Adrenal gland (tissue), 12 donors: Measurements from ENCODE around the gene ZSWIM6. TPM values are rescaled to one million over a fixed set of nuclear protein-coding genes. Genes with fewer than 3 reads are reported as not detected.
A peak's percentile ranks its signal among the peaks of the same experiment; 100 is the strongest.

ENCODE experiments used
- DNase-seq, 7 donors: peaks; one replicate each; pipeline ENCODE4 v3.0.0-alpha.2; 2019 to 2020
- H3K27ac ChIP-seq, 5 donors: fragments of 200-600 bp; sonication (generic) in 4 of 5; 1 replicate in 3 of 5; 2 replicates in 2 of 5; pipeline versions ENCODE4 v1.5.1 to v1.8.0; 2016 to 2020; ENCODE audit warnings: mild to moderate bottlenecking in 1 of 5
- H3K27me3 ChIP-seq: fragments of 200-600 bp; 2 replicates; pipeline ENCODE4 v1.8.0; 2021
- H3K36me3 ChIP-seq, 2 donors: fragments of 200-600 bp; replicated peaks in 1 of 2; 1 replicate in 1 of 2; 2 replicates in 1 of 2; pipeline versions ENCODE4 v1.5.1 to v1.8.0; 2018 to 2022
- H3K4me1 ChIP-seq, 2 donors: fragments of 200-600 bp; replicated peaks in 1 of 2; 1 replicate in 1 of 2; 2 replicates in 1 of 2; pipeline versions ENCODE4 v1.5.1 to v1.8.0; 2018 to 2021
- H3K4me3 ChIP-seq, 4 donors: fragments of 200-600 bp; sonication (generic) in 3 of 4; one replicate each; pipeline ENCODE4 v1.5.1; 2016 to 2018
- H3K9me3 ChIP-seq, 3 donors: fragments of 200-600 bp; sonication (generic) in 1 of 3; replicated peaks in 1 of 3; 1 replicate in 2 of 3; 2 replicates in 1 of 3; pipeline versions ENCODE4 v1.5.1 to v1.8.0; 2016 to 2021
- CTCF ChIP-seq, 6 experiments: fragments of 450-650 bp in 4 of 6; fragments of 200-600 bp in 2 of 6; sonication (generic) in 1 of 6; IDR thresholded peaks; 1 replicate in 5 of 6; 2 replicates in 1 of 6; pipeline versions ENCODE4 v1.5.1 to v1.8.0; 2016 to 2021; ENCODE audit warnings: antibody characterized with exemption in 6 of 6, mild to moderate bottlenecking in 2 of 6, moderate library complexity in 1 of 6
- POLR2A ChIP-seq, 2 donors: fragments of 450-650 bp; IDR thresholded peaks; one replicate each; pipeline ENCODE4 v1.6.1; 2017; ENCODE audit warnings: antibody characterized with exemption in 2 of 2, mild to moderate bottlenecking in 2 of 2, moderate library complexity in 1 of 2
- WGBS, 4 donors: extraction: QIAGEN DNeasy Blood & Tissue Kit in 2 of 4; methylation state at CpG; one replicate each; pipeline versions ENCODE4 v1.1.5 to v1.1.7; 2013 to 2017; 5-methylcytosine and 5-hydroxymethylcytosine counted together
- intact Hi-C, 2 donors: fragments of 100-400 bp; cut with DNase I; formaldehyde crosslinking; loops; one replicate each; pipeline versions ENCODE4 v1.14.1 to v1.15.0; 2022 to 2023
- polyA plus RNA-seq, 3 donors: library from polyadenylated mRNA; stranded (reverse); fragments of 200-250 nt in 2 of 3; fragments of 350-450 nt in 1 of 3; fragmentation: Illumina TruSeq in 1 of 3; extraction: RNeasy Lipid Tissue Mini Kit (QIAGEN cat#74804) in 1 of 3; gene quantifications; one replicate each; pipeline ENCODE4 v1.2.3, GENCODE V29; 2013 to 2014
- total RNA-seq, 9 donors: library from RNA; depleted of rRNA in 4 of 9; stranded (reverse); fragments of >200 nt in 4 of 9; fragments of 120-200 nt in 1 of 9; fragmentation: NEBNext Ultra II Directional in 1 of 9; extraction: Animal tissue kit (Norgen Biotek cat#: 25700) in 1 of 9; gene quantifications; one replicate each; pipeline versions ENCODE4 v1.1.0 to v1.2.4, GENCODE V29; 2013 to 2023
- donor health status: healthy with polysubstance abuse.
- donor health status: Bipolar disorder and iron deficiency.
- donor health status: DM: yes; HTN: yes; CAD: no.
- donor health status: DM: no; HTN: no; CAD: no.
- donor health status: DM: no; HTN: no; CAD: no.
- donor health status: DM: yes; HTN: yes; CAD: no.

The ZSWIM6 gene
- total and polyA plus RNA-seq, 12 donors: 5.5 to 14.6 (median 8.3) TPM

- H3K9me3 ChIP-seq: no peaks in the 10 kb centered on the region
- H3K4me1 ChIP-seq: no peaks in the 10 kb centered on the region
- no peak overlapping the region for H3K27ac ChIP-seq
- no peak overlapping the region for H3K4me3 ChIP-seq
- intact Hi-C loops: no loop called here
- no peak for DNase-seq
- no peaks in the 10 kb centered on the region for H3K36me3 ChIP-seq
- TF ChIP-seq CTCF (IDR thresholded peaks at IDR 0.05) (no peak), POLR2A (IDR thresholded peaks at IDR 0.05) (no peak)
- no peaks in the 10 kb centered on the region for H3K27me3 ChIP-seq
- WGBS, 4 donors: 89 to 98% (median 93%) methylated on average over 3 of the region's 3 CpGs
Observed at GRCh38 chr5:61576556-61576955, 244.5 kb downstream of the ZSWIM6 start.

- TF ChIP-seq POLR2A (IDR thresholded peaks at IDR 0.05) (no peak), CTCF (IDR thresholded peaks at IDR 0.05) (no peak)
- no peaks in the 10 kb centered on the region for H3K36me3 ChIP-seq
- H3K27me3 ChIP-seq: no peaks in the 10 kb centered on the region
- intact Hi-C loops: no loop called here
- H3K9me3 ChIP-seq: no peaks in the 10 kb centered on the region
- WGBS, 4 donors: 89 to 100% (median 96%) methylated on average over 1 of the region's 1 CpG
- no peak for DNase-seq
- no peak overlapping the region for H3K4me3 ChIP-seq
- no peak overlapping the region for H3K27ac ChIP-seq
- H3K4me1 ChIP-seq: peaks cover 0 to 14% of the 10 kb centered on the region in 2 donors
Observed at GRCh38 chr5:61578858-61579503, 246.9 kb downstream of the ZSWIM6 start.

- Histone ChIP-seq H3K27ac (peak overlapping the region in 2 of 5 donors; percentile 34 to 54), H3K27me3 (no peaks in the 10 kb centered on the region), H3K4me3 (no peak overlapping the region), H3K36me3 (no peaks in the 10 kb centered on the region), H3K9me3 (no peaks in the 10 kb centered on the region), H3K4me1 (peaks cover 0 to 14% of the 10 kb centered on the region in 2 donors)
- intact Hi-C loops: no loop called here
- no peak for DNase-seq
- 18 to 31% (median 21%) methylated on average over 2 of the region's 2 CpGs for WGBS, 4 donors
- no peak for TF ChIP-seq CTCF (IDR thresholded peaks at IDR 0.05)
- TF ChIP-seq POLR2A (IDR thresholded peaks at IDR 0.05): no peak
Observed at GRCh38 chr5:61582205-61582820, 250.3 kb downstream of the ZSWIM6 start.

GRCh38 chr5:61582887-61583286 is 250.8 kb downstream of the ZSWIM6 start:
- peaks cover 0 to 14% of the 10 kb centered on the region in 2 donors for H3K4me1 ChIP-seq
- H3K27ac ChIP-seq: peak overlapping the region in 2 of 5 donors; percentile 34 to 54
- no peaks in the 10 kb centered on the region for H3K36me3 ChIP-seq
- TF ChIP-seq CTCF (IDR thresholded peaks at IDR 0.05) (no peak), POLR2A (IDR thresholded peaks at IDR 0.05) (no peak)
- no peak overlapping the region for H3K4me3 ChIP-seq
- WGBS, 4 donors: 53 to 73% (median 65%) methylated on average over 3 of the region's 3 CpGs
- H3K9me3 ChIP-seq: no peaks in the 10 kb centered on the region
- DNase-seq: peak in 1 of 7 donors; percentile 8
- no peaks in the 10 kb centered on the region for H3K27me3 ChIP-seq
- intact Hi-C loops: no loop called here
